Middle frontal gyrus (tissue), 1 donor: ENCODE results near the gene OR2AG1.
A peak's percentile ranks its signal among the peaks of the same experiment; 100 is the strongest.
"Not testable (repeated sequence)": the region's sequence is repeated elsewhere in the genome, so short reads cannot be mapped to it uniquely, and the experiment has no call there.

Experiments
- DNase-seq: peaks from one replicate; pipeline ENCODE4 v3.0.0-alpha.2; 2015; ENCODE audit warnings: low spot score; ENCODE audit errors: extremely low spot score

OR2AG1 gene

DNA sequence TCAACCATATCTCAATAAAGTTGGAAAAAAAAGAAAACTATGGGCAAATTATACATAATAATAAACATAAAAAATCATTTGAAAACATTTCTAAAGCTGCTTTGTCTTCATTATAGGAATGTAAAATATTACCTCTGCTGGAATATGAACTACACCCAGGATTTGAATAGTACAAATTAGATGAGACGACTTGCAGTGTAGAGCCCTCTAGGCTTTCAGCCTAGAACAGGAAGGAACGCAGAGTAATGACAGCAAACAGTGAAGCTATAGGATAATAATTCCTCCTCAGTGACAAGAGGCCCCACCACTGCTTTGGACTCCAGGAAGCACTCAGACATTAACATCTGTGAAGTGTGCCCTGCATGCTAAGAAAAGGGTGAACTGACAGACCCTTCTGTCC is 7.7 kb downstream of the OR2AG1 start:
- DNase-seq, result no peak

- DNase-seq, result no peak
Observed at GRCh38 chr11:6794639-6795038, 11.8 kb downstream of the OR2AG1 start.

- no peak for DNase-seq
Observed at GRCh38 chr11:6799402-6799801, 16.6 kb downstream of the OR2AG1 start, which contains the start of gene OR6A2. Gene OR6A2 (minus strand): TSS chr11:6799689. CDS start chr11:6795708, 3,981 bp downstream.

DNA sequence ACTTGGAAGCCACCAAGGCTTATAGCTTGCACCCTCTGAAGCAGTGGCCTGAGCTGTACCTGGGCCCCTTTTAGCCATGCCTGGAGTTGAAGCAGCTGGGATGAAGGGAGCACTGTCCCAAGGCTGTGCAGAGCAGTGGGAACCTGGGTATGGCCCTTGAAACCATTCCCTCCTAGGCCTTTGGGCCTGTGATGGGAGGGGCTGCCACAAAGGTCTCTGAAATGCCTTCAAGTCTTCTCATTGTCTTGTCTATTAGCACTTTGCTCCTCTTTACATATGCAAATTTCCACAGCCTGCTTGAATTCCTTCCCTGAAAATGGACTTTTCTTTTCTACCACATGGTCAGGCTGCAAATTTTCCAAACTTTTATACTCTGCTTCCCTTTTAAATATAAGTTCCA is 18.3 kb downstream of the OR2AG1 start:
- DNase-seq, result not testable (repeated sequence)

GRCh38 chr11:6812390-6813005 is 29.7 kb downstream of the OR2AG1 start:
- peak; percentile 6 for DNase-seq

DNA sequence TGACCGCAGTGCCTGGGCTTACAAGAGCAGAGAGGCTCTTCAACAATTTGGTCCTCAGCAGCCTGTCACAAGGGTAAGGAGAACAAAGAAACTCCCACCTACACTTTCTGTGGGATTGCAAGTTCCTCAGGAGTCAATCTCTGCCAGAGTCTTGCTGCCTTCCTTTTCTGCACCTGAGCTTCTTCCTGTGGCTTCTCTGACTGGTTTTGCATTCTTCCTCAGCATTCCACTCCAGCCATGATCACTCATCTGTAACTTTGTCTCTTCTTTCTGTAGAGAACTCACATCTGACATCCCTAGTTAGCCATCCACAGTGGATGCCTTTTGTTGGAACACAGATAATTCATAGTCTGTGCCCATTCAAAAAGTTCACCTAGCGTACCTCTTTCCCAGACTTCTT is 30.8 kb downstream of the OR2AG1 start:
- DNase-seq, result no peak

GRCh38 chr11:6817694-6818093 is 34.9 kb downstream of the OR2AG1 start:
- DNase-seq, result no peak

- no peak for DNase-seq
Observed at GRCh38 chr11:6818967-6819366, 36.1 kb downstream of the OR2AG1 start.

- no peak for DNase-seq
Observed at GRCh38 chr11:6824136-6824823, 41.5 kb downstream of the OR2AG1 start.

DNA sequence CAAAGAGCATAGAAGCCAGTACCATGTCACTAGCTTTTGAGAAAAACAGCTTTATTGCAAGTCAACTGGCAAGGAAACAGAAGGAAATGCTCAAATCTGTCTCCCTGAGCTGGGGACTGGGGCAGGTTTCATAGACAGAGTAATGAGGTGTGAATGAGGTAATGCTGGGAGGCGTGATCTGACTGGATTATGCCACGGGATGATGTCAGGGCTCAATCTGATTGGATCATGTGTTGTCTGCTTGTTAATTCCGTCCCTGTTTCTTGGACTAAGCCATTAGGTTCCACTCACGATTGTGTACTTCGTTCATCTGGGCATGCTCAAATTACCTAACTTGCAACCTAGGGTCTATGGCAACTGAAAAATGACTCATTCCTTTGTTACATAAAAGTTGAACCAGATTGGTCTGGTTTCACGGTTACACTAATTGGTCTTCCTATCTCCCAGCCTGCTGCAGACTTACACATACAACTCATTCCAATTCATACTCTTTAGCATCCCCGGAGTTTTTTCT is 42.5 kb downstream of the OR2AG1 start:
- DNase-seq, result no peak

DNA sequence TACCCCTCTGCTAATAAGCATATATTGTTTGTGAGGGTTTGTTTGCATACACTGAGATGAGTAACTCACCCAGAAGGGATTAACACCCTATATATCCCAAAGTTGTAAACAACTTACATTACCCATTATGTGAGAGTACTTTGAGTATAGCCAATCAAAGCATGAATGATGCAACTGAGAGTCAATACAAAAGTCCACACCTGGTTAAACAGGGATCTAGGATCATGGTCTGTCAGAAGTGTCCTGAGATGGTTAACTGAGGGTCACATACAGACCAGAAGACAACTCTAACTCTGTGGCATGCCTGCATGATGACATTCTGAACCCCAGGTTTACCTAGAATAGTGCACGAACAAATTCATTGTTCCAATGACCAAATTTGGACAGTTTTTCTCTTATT is 45.3 kb downstream of the OR2AG1 start:
- DNase-seq, result no peak

DNA sequence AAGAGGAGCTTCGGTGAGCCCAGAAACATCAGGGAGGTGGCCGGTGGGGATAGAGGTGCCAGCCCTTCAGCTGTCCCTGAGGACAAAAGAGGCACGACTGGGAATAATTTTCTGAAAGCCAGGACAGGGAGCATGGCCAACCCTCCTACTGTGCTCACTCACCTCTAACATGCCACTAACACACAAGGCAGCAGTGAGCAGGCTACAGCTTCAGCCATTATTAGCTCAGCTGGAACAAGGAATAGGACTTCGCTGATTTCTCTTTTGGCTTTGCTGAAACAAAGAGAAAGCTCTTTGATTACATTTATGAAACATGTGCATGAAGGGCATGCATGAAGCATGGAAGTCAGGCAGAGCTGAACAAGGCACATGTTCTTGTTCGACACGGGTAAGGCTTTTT is 50.5 kb downstream of the OR2AG1 start:
- no peak for DNase-seq

GRCh38 chr11:6834021-6834420 is 51.2 kb downstream of the OR2AG1 start:
- no peak for DNase-seq
